GM21515 (cell line): Measurements from ENCODE around the gene SENP1.

Experiments used
- ATAC-seq: cut with Tn5 transposase; IDR thresholded peaks from one replicate; pipeline ENCODE4 v1.9.1; 2021; ENCODE audit not compliant: unreplicated experiment

Gene SENP1

DNA sequence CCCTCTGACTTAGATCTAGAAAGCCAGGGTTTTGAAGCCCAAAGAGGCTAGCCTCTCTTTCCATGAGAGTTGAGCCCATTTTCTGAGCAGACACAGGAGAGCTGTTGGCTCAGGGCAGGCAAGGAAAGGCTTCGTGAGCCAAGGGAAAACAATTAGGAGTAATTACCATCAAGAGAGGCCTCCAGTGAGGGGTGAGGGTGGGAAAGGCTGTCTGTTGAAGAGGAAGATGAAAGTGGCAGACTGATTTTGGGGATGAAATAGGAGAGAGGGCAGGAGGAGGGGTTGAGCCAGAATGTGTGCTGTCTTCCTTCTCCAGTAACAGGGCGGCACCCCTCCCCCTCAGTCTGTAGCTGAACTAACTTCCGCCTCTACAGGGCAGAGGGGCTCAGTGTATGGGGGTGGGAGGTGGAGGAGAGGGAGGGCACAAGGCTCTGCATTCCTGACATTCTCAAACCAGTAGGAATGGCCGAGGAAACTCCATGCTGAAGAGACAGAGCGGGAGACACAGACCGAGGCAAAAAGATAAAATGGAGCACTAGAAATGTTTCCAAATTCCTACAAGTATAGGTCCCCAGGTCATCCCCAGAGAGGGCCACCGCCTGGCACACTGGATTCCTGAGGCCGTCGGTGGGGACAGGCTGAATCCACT is 68.5 kb downstream of the SENP1 start:
- ATAC-seq = no peak

DNA sequence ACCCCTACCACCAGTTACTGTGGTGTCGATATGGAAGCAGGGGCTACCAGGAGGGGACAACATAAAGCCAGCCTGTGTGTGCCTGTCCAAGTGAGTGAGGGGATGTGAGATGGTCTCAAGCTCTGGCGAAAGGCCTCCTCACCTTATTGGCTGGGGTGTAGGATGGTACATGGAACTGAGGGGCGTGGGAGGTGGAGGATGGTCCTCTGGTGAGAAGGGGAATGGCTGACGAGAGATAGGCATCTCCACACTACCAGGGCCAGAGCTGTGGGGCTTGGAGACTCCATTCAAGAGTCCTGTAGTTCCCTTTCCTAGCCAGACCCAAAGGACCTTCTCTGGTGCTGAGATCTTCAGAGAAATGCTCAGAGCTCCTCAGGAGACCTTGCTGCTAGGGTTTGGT is 69.1 kb downstream of the SENP1 start:
- no peak for ATAC-seq

DNA sequence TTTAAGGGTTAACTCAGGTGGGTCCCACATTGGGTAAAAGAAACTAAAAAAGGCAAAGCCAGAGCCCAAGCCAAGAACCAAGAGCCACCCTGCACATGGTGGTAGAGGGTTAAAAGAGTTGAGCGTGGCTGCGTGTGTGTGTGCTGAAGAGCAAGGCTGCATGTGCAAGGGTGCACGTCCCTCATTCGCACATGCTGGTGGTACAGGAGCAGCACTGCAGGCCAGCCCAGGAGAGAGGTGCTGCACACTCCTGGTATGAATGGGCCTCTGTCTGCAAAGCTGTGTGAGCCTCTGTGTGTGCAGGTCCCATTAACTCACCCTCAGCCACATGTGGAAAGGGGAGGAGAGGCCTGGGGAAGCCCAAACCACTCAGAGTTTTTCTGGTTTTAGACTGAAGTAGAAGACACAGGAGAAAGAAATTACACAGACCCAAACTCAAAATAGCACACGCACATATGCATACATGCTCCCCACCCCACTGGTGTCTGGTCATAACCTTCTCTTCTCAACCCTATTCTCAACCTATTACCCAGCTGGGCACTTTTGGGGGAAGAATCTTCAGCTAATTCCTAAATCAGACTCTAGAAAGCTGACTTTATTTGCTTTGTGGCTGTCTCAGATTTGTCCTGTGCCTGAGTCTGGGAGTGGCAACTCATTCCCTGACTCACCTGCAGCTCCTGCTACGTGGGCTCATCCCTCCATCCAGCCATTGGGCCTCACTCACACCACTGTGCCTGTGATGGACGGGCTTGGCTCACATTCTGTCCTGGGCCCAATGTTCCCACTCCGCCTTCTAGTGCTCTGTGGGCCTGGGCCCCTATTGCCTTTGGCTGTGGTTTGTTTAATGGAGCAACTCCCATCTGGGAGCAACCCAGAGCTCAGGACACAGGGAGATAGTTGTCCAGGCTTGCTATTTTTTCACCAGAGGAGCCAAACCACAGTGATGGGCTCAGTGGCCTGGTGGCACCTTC is 70.8 kb downstream of the SENP1 start:
- no peak for ATAC-seq

DNA sequence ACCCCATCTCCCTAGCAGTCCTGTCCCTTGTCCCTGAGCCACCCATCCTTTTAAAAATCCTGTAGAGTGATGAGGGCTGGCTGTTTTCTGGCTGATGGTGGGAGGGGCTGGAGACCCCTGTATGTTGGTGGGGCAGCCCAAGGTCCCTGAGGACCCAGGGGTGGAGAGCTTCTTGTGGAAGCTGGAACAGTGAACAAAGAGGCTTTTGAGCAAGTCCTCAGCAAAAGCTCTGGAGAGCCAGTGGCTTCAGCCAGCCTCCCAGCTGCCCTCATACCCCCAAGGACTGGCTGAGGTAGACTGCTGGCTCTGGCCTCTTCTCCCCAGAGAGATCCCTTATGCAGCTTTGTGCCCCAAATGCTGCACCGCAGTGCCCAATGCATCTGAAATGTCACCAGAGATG is 72.4 kb downstream of the SENP1 start:
- no peak for ATAC-seq

DNA sequence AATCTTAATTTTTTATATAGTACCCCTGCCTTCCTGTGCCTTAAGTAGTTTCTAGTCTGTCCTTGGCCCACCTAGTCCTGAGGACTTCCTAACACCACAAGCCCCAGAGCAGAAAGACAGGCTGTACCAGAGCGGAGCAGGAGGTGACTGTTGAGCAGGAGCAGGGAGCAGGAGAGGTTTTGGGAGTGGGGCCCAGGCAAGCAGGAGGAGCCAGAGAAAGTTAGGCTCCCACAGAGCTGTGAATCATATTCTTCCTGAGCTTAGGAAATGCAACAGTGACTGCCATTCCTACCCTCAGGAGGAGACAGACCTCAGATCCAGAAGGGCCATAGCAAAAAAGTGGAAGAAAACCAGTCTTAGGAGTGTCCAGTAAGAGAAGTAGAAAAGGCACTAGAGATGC is 73.3 kb downstream of the SENP1 start:
- ATAC-seq = no peak

DNA sequence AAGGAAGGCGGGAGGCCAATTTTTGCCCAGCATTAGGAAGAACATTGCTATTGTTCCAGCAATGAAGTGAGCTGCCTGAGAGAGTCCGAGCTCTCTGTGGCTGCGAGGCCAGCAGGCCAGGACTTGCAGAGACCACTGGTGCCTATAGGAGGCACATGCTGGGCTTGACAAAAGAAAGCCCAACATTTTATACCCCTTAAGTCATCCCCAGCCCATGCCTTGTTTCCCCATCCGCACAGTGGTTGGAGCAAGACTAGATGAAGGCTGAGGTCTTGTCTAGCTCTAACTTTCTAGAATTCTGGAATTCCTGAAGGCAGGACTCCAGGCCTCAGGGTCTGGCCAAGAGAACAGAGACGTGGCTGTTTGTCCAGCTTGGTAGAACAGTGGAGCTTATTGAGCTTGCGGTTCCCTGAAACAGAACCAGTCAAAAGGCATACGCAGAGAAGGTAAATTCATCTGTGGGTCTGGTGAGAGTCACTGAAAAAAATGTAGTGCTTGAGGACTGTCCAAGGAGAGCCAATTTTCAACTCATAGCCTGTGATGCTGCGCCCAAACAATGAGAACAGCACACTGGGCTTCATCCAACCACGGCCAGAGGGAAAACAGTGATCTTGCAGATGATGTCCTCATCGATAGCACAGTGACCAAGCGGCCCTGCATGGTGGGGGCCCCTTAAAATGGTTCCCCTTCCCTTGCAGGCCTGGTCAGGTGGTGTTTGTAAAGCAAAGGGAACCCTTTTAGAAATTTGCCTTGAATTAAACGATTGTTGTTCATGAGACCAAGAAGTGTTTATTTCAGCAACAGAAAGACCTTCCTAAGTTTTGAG is 74.5 kb downstream of the SENP1 start:
- no peak for ATAC-seq

DNA sequence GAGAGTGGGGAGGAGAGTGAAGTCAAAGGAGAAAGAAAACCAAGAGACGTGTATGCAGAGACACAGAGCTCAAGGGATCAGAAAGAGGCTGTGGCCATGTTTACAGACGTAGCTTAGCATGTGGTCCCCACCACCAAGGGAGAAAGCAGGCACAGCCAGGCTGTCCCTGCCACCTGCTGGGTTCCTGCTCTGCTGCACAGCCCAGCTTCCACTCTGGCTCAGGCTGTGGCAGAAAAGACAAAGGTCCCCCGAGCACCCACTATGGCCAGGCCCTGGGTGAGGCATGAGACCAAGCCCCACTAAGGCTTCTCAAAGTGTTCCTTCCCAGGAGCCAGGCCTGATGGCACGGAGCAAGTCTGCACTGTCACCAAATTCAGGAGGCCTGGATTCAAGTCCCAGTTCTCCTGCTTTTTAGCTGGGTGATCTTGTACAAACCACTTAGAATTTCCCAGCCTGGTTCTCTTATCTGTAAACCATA is 75.7 kb downstream of the SENP1 start:
- no peak for ATAC-seq

DNA sequence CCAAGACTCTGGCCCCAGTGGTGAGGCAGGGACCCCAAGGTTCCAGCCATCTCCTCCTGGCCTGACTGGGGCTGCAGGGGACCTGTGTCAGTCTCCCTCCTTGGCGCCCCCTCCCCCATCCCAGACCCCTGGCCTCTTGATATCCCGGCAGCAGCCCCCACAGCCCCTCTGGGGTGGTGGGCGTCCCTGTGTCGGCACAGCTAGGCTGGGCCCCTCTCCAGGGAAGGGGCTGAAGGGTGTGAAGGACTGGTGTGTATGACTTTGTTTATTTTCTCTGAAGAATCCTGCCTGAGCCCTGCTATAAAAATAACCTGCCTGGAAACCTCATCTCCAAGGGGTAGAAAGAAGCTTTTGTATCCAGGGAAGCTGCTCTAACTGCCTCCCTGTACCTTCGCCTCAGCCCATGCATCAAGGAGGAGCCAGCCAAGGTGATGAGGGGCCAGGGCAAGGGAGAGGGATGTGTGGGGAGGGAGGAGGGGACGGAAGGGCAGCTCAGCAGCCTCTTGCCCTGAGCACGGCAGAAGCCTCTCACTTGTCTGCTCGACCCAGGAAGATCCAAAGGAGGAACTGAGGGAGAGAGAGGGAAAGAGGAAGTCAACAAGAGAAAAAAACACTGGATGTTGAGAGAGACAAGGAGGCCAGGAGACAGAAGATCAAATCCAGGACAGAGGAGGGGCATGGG is 76.2 kb downstream of the SENP1 start:
- ATAC-seq = no peak

DNA sequence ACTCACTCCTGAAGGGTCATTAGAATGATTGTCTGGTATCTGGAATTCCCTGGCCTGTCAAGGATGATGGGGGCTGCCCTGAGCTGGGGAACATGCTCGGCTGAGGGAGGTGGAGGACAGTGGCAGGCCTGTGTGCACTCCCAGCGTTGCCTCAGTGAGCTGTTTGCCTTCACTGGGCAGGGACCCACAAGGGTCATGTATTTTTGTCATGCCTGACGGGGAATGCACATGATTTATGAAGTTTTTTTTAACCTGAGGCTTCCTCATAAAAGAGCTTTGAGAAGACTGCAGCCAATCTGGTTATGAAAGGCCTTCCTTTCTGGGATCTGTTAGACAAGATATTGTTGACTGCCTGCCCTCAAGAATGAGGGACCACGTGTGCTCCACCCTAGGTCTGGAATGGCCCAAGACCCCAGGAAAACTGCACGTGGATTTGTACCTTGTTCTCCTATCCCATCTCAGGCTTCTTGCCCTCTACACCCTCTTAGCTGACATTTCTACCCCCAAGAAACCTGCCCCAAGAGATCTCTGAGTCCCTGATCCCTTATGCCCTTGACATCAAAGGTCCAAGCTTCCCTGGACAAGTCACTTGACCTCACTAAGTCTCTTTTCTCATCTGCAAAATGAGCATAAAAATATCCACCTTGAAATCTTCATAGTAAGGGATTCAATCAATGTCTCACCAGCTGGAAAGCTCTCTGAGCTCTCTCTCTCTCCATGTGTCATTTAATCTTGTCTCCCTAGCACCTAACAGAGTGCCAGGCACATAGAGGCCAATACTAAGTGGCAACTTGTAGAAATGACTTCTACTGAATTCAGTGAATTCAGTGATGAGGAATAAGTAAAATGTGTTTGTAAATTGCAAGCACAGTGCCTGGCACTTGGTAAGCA is 77.1 kb downstream of the SENP1 start:
- no peak for ATAC-seq

DNA sequence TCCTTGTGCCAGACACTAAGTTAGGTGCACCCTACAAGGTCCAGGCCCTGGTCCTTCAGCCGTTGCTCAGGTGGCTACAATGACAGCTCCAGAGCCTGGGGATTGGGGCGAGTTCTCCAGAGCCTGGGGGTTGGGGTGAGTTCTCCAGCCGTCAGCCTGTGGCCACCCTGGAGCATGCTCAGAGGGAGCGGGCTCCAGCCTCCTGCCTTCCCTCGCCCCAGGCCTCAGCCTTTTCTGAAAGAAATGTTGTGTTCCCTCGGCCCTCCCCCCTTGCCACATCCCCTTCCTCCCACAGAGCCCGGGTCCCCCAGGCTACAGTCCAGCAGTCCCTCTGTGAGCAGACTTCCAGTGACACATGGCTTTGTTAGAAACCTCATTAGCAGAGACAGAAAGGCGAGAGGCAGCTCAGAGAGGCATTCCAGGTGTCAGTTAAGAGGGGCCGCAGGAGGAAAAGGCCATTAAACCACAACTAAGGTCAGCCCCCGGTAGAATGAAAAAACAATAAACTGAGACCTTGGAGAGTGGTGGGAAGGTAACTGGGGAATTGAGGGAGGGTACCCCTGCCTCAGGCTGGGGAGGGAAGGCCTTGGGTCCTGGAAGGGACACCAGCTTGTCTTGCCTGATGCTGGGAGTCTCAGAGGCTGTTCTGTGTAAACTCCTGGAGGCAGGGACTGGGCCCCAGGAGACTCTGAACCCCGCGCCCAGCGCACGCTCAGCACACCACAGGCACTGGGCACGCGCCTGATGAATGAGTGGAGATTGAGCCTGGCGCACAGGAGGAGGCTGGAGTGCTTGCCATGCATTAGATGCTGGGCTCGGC is 78.5 kb downstream of the SENP1 start:
- ATAC-seq = no peak

DNA sequence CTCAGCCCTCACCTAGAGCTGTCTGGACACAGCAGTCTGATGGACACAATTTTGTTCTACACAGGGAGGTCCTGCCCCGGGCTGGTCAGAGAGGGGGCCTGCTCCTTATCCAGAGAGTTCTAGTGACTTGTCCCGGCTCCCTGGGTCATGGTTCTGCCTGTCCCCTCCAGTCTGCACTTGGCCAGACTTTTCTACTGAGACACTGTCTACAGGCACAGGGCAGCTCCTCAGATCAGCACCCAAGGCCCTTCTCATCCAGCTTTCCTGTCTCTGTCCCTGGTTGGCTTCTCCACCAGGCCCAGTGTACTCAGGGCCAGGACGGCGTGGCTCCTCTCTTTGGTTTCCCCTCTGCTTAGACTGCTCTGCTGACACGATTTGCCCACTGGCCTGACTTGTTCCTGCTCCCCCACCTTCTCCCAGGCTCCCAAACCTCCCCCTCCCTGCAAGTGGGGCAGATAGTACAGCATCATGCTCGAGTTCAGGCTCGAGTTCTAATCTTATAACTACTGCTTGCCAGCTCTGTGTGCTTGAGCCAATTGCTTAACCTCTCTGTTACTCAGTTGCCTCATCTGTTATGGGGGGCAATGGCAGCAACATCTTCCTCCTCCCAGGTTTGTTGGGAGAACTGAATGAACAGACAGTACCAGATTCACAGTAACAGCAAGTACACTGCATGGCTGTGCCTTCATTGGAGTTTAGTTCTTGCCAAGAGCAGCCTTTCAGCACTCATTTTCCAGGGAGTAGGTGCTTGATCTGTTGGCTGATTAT is 79.6 kb downstream of the SENP1 start:
- ATAC-seq = no peak

DNA sequence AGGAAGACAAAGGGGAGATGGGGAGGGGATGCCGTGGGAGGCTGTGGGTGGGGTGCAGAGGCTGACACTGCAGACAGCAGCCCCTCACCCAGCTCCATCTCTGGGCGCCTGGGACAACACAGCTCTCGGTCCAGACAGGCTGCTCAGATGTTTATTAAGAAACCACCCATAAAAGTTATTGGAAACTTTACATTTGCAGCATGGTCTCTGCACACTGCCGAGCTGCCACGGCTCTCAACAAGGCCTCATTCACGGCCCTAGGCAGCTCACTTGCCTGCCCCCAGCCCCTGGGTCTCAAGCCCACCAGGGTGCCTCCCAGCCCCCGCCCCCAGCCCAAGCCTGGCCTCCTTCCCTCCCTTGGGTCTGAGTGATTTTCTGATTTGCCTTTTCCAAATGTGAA is 80.6 kb downstream of the SENP1 start:
- ATAC-seq = no peak

DNA sequence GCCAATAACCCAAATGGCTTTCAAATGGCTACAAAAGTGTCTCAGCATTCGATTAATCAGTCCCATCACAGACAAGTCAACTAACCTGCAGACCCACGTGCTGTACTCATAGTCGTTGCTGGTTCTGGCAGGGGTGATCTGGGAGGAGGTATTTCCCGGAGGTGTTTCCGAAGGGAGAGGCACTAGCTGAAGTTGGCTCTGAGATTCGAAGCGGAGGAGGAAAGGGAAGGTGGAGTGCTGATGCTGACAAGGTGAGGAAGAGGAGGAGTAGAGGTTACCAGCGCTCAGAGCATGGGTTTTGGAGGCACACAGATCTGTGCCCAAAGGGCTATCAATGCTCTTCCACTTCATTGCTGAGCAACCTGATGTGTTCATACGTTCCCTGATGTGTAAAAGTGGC is 81.1 kb downstream of the SENP1 start:
- no peak for ATAC-seq

DNA sequence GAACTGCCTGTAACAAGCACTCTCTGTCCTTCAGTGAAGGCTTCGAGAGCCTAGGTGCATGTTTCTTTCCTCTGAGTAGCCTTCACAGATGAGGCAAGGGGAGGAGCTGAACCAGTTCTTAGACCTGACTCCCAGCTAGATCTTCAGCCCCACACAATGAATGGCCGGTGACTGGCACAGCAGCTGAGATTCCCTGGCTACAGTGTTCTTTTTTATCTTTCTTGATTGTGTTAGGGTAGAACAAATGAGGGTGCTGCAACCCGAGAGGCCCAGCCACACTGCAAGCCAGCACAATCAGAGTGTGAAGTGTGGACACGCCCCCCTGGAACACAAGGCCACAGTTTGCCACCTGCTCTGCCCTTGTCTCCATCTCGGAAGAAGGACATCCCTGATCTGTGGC is 82.5 kb downstream of the SENP1 start:
- ATAC-seq = no peak

DNA sequence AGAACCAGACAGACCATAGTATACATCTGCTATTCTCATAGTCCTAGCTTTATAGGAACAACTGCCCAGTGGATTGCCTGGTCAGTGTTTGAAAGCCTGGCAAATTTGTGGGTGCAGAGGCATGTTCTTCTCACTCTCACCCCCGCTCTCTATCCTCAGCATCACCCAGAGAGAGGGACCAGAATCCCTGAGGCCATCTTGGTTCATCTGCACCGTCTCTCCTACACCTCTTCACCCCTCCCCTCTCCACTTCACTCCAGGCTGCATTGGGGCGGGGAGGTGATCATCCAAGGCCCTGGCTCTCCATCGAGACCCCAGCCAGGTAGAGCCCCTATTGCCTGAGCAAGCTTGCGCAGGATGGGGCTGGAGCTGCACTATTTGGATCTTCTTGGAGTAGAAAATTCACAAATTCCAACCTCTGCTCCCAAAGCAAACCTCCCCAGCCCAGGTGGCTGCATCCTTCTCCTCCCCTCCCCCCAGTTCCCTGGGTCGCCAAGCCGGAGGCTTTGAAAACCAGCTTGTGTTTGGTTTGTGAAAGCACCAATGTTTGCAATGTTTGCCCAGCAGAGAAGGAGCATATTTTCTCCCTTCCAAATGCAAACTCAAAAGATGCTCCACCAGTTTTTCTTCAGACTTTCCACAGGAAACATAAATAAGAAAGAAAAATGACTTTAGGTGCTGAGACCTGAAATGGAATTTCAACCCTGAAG is 83.0 kb downstream of the SENP1 start:
- no peak for ATAC-seq

DNA sequence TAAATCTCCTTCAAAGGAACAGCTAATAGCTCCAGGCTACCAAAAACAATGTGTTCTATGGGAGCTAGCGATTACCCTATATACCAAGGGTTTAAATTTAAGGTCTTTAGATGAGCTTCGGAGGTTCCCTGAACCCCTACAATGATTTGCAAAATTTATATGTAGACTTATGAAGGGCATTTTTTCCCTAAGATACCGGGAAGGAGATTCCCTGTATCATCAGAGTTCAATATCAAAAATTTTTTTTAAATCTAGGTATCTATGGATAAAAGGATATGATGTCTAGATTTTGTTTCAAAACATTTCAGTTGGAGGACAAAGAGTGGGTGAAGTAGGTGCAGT is 83.7 kb downstream of the SENP1 start:
- no peak for ATAC-seq

DNA sequence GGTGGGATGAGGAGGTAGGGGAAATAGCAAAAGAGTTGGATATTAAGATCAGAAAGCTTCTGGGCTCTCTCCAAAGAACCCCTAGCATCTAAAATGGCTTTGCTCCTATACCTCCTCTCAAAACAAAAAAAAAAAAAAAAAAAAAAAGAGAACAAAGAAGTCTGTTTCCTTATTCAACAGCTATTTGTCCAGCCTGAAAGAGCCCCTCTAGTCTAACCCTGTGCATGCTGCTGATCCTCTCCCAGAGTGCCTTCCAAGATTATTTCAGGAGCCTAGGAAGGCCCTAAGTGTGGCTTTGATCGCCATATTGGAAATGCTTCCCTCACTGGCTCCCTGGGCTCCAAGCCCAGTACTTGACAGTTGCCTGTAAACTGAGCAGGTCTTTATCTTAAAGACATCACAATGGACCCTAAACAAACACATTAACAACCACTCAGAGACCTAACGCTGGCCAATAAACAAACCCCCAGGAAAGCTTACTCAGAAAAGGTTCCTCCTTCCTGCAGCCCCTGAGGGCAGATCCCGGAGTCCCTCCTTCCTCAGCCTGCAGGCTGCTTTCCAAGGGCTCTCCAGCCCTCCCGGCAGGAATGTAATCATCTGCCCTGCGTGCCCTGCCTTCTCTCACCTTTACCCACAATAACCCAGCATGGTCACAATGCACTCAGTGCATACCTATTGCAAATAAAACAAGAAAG is 84.2 kb downstream of the SENP1 start:
- ATAC-seq = no peak
